ENCODE data around the gene ACTL6A. TPM values are rescaled to one million over a fixed set of nuclear protein-coding genes. Genes with fewer than 3 reads are reported as not detected.
"Not testable (repeated sequence)": the region's sequence is repeated elsewhere in the genome, so short reads cannot be mapped to it uniquely, and the experiment has no call there.

The ACTL6A gene
- total RNA-seq = 10 to 100 TPM; 37.2 to 49.7 TPM

DNA sequence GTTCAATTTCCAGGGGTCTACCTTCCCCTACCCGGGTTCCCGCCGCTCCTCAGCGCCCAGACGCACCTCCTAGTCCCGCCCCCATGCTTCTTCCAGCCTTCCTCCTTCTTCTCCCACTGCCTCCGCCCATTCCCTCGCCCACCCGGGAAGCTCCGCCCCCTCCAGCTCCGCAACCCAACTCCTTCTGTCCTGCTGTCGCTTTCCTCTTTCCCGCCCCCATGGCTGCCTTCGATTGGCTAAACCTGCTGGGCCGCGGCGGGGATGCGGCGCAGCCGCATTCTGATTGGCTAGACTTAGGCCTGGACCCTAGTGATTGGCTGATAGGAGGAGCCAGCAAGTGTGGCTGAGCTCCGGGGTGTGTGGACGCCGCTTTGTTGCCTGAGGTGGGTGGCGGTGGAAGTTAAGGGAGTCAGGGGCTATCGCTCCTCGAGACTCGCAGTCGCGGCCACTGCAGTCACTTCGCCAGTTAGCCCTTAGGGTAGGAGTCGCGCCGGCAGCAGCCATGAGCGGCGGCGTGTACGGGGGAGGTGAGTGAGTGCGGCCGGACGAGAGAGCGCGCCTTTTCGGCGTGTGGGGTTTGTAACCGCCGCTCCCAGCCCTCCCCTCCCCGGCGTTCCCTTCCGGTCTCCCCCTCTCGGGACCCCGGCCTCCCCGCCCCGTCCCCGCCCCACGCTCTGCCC lies at the start of gene ACTL6A:
Gene ACTL6A, plus strand, starts transcription at position 336 of the 680 bp plus-strand sequence. Its CDS starts 167 bp downstream, at position 503.
- Histone ChIP-seq H3K9ac (ENCODE audit: low read depth in 2 of 2, low read length in 2 of 2) (peak within 1 kb of the TSS; percentile 73 to 77), H3K9me3 (no peaks in the 10 kb centered on the region), H3K27me3 (no peaks in the 10 kb centered on the region), H3K4me1 (peaks cover 7% of the 10 kb centered on the region), H3K27ac (peak within 1 kb of the TSS; percentile 85), H3K36me3 (no peaks in the 10 kb centered on the region), H3K4me3 (peak within 1 kb of the TSS; percentile 91)
- intact Hi-C loops (cut with DNase I) = loop anchor here (10.0 kb wide), 1 partner anchor 238 kb away; the partner anchor contains the start of gene ZNF639
- DNase-seq = peak; percentile 100
- TF ChIP-seq CTCF (IDR thresholded peaks at IDR 0.05) = no peak

- Histone ChIP-seq H3K27me3 (no peaks in the 10 kb centered on the region), H3K9me3 (no peaks in the 10 kb centered on the region), H3K4me3 (no peak overlapping the region), H3K27ac (no peak overlapping the region), H3K36me3 (no peaks in the 10 kb centered on the region), H3K4me1 (no peaks in the 10 kb centered on the region), H3K9ac (ENCODE audit: low read depth in 2 of 2, low read length in 2 of 2) (no peak overlapping the region)
- TF ChIP-seq CTCF (IDR thresholded peaks at IDR 0.05) = no peak
- DNase-seq = no peak
- intact Hi-C loops (cut with DNase I) = no loop called here
These were observed 48.9 kb upstream of the ACTL6A start for GRCh38 chr3:179513862-179514261.

- H3K4me3 ChIP-seq; intact Hi-C loops (cut with DNase I); H3K9me3 ChIP-seq; H3K36me3 ChIP-seq; DNase-seq; H3K27me3 ChIP-seq; H3K4me1 ChIP-seq; H3K9ac ChIP-seq (ENCODE audit: low read depth in 2 of 2, low read length in 2 of 2); H3K27ac ChIP-seq: not testable (repeated sequence)
These were observed 46.1 kb upstream of the ACTL6A start for GRCh38 chr3:179516461-179517251.

DNA sequence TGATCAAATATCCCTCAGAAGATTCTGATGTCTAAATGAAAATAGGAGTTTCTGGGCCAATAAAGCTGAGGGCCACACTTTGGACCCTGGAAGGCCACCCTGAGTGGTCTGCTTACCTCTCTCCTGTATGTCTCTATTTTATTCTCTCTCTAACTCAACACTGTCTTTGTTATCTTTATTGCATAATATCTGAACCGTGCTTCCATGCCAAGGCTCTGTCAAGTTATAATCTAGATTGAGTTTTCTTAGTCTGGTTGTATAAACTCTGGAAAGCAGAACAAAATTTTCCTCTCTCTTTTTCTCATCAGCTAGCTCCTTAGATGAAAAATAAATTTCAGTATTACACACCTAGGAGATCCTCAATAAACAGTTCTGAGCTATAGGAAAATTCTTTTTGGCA lies 36.2 kb upstream of the ACTL6A start:
- intact Hi-C loops (cut with DNase I) = no loop called here
- no peak for TF ChIP-seq CTCF (IDR thresholded peaks at IDR 0.05)
- H3K4me3 ChIP-seq = no peak overlapping the region
- no peak overlapping the region for H3K9ac ChIP-seq (ENCODE audit: low read depth in 2 of 2, low read length in 2 of 2)
- no peaks in the 10 kb centered on the region for H3K4me1 ChIP-seq
- no peaks in the 10 kb centered on the region for H3K27me3 ChIP-seq
- DNase-seq = no peak
- H3K36me3 ChIP-seq = no peaks in the 10 kb centered on the region
- H3K9me3 ChIP-seq = no peaks in the 10 kb centered on the region
- no peak overlapping the region for H3K27ac ChIP-seq

GRCh38 chr3:179526989-179527391 lies 35.7 kb upstream of the ACTL6A start:
- DNase-seq = peak; percentile 48
- intact Hi-C loops (cut with DNase I) = no loop called here
- no peaks in the 10 kb centered on the region for H3K4me1 ChIP-seq
- H3K27me3 ChIP-seq = no peaks in the 10 kb centered on the region
- H3K9ac ChIP-seq (ENCODE audit: low read depth in 2 of 2, low read length in 2 of 2) = no peak overlapping the region
- peak overlapping the region; percentile 5 for H3K27ac ChIP-seq
- no peak for TF ChIP-seq CTCF (IDR thresholded peaks at IDR 0.05)
- H3K36me3 ChIP-seq = no peaks in the 10 kb centered on the region
- no peak overlapping the region for H3K4me3 ChIP-seq
- no peaks in the 10 kb centered on the region for H3K9me3 ChIP-seq

GRCh38 chr3:179528772-179529171 lies 34.0 kb upstream of the ACTL6A start:
- no peaks in the 10 kb centered on the region for H3K27me3 ChIP-seq

More at GRCh38 chr3:179528772-179529171, 34.0 kb upstream of the ACTL6A start:
- intact Hi-C loops (cut with DNase I) = no loop called here
- no peaks in the 10 kb centered on the region for H3K4me1 ChIP-seq
- H3K27ac ChIP-seq = no peak overlapping the region
- no peak overlapping the region for H3K4me3 ChIP-seq
- H3K36me3 ChIP-seq = no peaks in the 10 kb centered on the region
- no peak for DNase-seq
- no peak overlapping the region for H3K9ac ChIP-seq (ENCODE audit: low read depth in 2 of 2, low read length in 2 of 2)
- TF ChIP-seq CTCF (IDR thresholded peaks at IDR 0.05) = no peak
- no peaks in the 10 kb centered on the region for H3K9me3 ChIP-seq

All from colonic mucosa (tissue), 4 donors.